Neural progenitor cell (in vitro differentiated cells): ENCODE data around the gene MRPS25.

Experiments
- CTCF ChIP-seq: fragments of 200-600 bp; sonication (generic); IDR thresholded peaks from 2 replicates; pipeline ENCODE4 v1.5.1; 2017; ENCODE audit warnings: antibody characterized with exemption, mild to moderate bottlenecking
- EZH2phosphoT487 ChIP-seq: fragments of 200-600 bp; sonication (generic); IDR thresholded peaks from 2 replicates; pipeline ENCODE4 v1.6.1; 2017; ENCODE audit warnings: antibody characterized with exemption

- TF ChIP-seq CTCF (no peak), EZH2phosphoT487 (no peak)
Measured at GRCh38 chr3:15102836-15103235, 37.7 kb upstream of the MRPS25 start.
